ENCODE measurements around the gene LAIR1. TPM values are rescaled to one million over a fixed set of nuclear protein-coding genes. Genes with fewer than 3 reads are reported as not detected.

Gene LAIR1
- total RNA-seq, 4 donors from 2014 or later: 0.12 to 3.5 (median 2.9) TPM

DNA sequence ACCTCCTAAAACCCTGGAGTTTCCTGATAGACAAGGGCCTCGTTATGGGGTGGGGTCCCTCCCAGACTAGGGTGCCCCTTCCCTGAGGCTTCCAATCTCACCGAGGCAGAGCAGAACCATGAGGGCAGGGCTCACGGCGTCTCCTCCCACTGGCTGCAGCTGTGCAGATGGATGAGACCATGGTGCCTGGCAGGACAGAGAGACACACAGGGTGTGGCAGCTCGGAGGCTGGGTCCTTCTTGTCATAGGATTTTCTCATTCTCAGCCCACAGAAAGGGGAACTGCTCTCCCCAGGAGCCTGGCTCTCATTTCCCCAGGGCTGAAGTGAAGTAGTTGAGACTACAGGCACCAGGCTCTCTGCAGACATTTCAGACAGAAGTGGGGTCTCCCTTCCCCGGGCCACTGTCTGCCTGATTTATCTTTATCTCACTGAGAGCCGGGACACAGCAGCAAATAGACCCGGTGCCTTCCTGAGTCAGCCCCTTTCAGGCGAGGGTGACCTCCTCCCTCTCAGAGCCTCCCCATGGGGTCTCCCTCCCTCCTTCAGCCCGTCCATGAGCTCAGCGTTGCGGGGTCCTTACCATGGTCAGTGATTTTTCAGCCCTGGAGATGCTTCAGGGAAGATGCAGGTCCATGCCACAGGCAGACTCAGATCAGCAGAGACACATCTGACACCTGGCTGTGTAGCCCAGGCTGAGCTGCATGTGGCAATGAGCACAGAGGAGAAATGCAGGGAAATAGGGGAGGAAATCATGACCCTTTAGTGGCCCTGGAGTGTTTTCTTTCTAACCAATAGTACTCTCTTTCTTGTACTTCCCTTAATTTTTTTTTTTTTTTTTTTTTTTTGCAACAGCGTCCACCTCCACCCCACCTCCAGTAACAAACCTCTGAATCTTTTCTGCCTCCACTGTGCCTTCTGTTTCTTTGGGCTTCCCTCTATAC, 52.0 kb downstream of the LAIR1 start, which contains the start of gene LILRA5:
Gene LILRA5 (minus strand): TSS at position 731 of the 942 bp plus-strand sequence. CDS start 147 bp downstream, at position 584.
- Histone ChIP-seq H3K4me1 (no peaks in the 10 kb centered on the region), H3K27me3 (no peaks in the 10 kb centered on the region)
- ATAC-seq: no peak

DNA sequence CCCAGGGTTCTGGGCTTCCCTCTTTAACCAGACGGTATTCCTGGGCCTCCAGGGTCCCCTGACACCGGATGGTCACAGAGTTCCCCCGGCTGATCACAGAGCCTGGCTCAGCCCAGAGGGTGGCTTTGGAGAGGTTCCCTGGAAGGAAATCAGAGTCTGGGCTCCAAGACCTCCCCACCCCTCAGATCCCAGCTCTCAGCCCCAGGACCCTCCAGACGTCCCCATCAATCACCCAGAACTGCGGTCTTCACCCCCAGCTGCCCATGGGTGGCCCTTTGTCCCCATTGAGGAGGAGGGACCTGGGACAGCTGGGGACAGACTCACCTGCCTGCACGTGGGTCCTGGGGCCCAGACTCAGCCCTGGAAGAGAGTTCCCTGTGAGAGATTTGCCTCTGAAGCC, 52.7 kb downstream of the LAIR1 start:
- H3K27me3 ChIP-seq: no peaks in the 10 kb centered on the region
- no peak for ATAC-seq
- in situ Hi-C loops (cut with MboI; ENCODE audit: low sequenced_read_pairs in 4 of 4) (loop anchor here in 1 of 4 donors (25.0 kb wide), 1 partner anchor 325 kb away; the partner anchor contains the start of gene LILRB1), intact Hi-C loops (cut with DNase I; ENCODE audit: low total_unique reads) (no loop called here)
- H3K27ac ChIP-seq: no peak overlapping the region
- no peaks in the 10 kb centered on the region for H3K4me1 ChIP-seq
- no peaks in the 10 kb centered on the region for H3K9me3 ChIP-seq
- H3K4me3 ChIP-seq: no peak overlapping the region
- no peak for TF ChIP-seq POLR2A (IDR thresholded peaks at IDR 0.05)
- TF ChIP-seq, protein P1, sequence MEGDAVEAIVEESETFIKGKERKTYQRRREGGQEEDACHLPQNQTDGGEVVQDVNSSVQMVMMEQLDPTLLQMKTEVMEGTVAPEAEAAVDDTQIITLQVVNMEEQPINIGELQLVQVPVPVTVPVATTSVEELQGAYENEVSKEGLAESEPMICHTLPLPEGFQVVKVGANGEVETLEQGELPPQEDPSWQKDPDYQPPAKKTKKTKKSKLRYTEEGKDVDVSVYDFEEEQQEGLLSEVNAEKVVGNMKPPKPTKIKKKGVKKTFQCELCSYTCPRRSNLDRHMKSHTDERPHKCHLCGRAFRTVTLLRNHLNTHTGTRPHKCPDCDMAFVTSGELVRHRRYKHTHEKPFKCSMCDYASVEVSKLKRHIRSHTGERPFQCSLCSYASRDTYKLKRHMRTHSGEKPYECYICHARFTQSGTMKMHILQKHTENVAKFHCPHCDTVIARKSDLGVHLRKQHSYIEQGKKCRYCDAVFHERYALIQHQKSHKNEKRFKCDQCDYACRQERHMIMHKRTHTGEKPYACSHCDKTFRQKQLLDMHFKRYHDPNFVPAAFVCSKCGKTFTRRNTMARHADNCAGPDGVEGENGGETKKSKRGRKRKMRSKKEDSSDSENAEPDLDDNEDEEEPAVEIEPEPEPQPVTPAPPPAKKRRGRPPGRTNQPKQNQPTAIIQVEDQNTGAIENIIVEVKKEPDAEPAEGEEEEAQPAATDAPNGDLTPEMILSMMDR (IDR thresholded peaks at IDR 0.05 in 4 of 5, conservative IDR thresholded peaks at IDR 0.05 in 1 of 5): no peak
- DNase-seq: no peak
- H3K36me3 ChIP-seq: no peaks in the 10 kb centered on the region

More for the DNA sequence above, 52.0 kb downstream of the LAIR1 start, which contains the start of gene LILRA5:
- Histone ChIP-seq H3K27ac (no peak within 1 kb of the TSS), H3K9me3 (no peaks in the 10 kb centered on the region), H3K36me3 (no peaks in the 10 kb centered on the region), H3K4me3 (no peak within 1 kb of the TSS)
- DNase-seq: peak; percentile 12 to 36
- TF ChIP-seq POLR2A (IDR thresholded peaks at IDR 0.05): no peak
- TF ChIP-seq, protein P1 (IDR thresholded peaks at IDR 0.05 in 4 of 5, conservative IDR thresholded peaks at IDR 0.05 in 1 of 5): no peak
- in situ Hi-C loops (cut with MboI; ENCODE audit: low sequenced_read_pairs in 4 of 4): loop anchor here in 1 of 4 donors (25.0 kb wide), 1 partner anchor 325 kb away; the partner anchor contains the start of gene LILRB1
- intact Hi-C loops (cut with DNase I; ENCODE audit: low total_unique reads): no loop called here

DNA sequence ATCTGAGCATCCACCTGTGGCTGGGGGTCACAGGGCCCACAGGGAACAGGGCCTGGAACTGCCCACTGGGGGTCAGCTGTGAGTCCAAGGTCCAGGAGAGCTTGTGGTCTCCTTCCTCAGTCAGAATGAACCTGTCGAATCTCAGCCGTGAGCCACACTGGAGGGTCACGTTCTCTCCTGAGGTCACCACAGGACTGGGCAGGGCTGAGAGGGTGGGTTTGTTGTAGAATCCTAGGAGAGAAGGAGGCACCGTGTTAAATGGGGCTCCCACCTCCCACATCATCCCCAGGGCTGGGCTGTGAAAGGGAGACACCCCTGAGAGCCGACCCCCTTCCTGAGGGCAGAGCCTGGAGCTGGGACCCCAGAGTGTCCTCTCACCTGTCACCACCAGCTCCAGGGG, 53.2 kb downstream of the LAIR1 start:
- in situ Hi-C loops (cut with MboI; ENCODE audit: low sequenced_read_pairs in 4 of 4) (loop anchor here in 1 of 4 donors (25.0 kb wide), 1 partner anchor 326 kb away; the partner anchor contains the start of gene LILRB1), intact Hi-C loops (cut with DNase I; ENCODE audit: low total_unique reads) (no loop called here)
- no peak overlapping the region for H3K4me3 ChIP-seq
- ATAC-seq (no peak), DNase-seq (no peak)
- no peaks in the 10 kb centered on the region for H3K4me1 ChIP-seq
- no peaks in the 10 kb centered on the region for H3K27me3 ChIP-seq
- no peak for TF ChIP-seq POLR2A (IDR thresholded peaks at IDR 0.05)
- TF ChIP-seq, protein P1 (IDR thresholded peaks at IDR 0.05 in 4 of 5, conservative IDR thresholded peaks at IDR 0.05 in 1 of 5): no peak
- H3K9me3 ChIP-seq: no peaks in the 10 kb centered on the region
- no peak overlapping the region for H3K27ac ChIP-seq
- no peaks in the 10 kb centered on the region for H3K36me3 ChIP-seq

DNA sequence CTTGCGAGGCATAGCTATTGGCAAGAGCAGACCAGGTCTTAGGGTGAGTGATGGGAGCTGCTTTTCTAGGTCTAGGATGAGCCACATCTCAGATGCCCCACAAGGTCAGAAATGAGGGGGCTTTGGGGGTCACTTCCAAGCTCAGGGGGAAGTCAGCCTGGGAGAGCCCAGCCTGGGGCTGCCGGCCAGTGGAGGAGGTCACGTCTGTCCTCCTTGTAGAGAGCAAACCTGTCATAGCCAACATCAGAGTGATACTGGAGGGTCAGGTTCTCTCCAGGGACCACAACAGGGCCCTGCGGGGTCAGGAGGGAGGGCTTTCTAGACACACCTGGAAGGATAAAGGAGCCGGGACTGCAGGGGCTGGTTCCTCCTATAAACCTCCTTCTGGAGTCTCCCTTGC, 54.2 kb downstream of the LAIR1 start:
- H3K27me3 ChIP-seq: no peaks in the 10 kb centered on the region
- in situ Hi-C loops (cut with MboI; ENCODE audit: low sequenced_read_pairs in 4 of 4): loop anchor here in 1 of 4 donors (25.0 kb wide), 1 partner anchor 327 kb away; the partner anchor contains the start of gene LILRB1
- ATAC-seq: no peak

More for the DNA sequence above, 54.2 kb downstream of the LAIR1 start:
- DNase-seq: no peak
- no peaks in the 10 kb centered on the region for H3K36me3 ChIP-seq
- H3K27ac ChIP-seq: no peak overlapping the region
- intact Hi-C loops (cut with DNase I; ENCODE audit: low total_unique reads): no loop called here
- TF ChIP-seq POLR2A (IDR thresholded peaks at IDR 0.05): no peak
- TF ChIP-seq, protein P1 (IDR thresholded peaks at IDR 0.05 in 4 of 5, conservative IDR thresholded peaks at IDR 0.05 in 1 of 5): no peak
- no peak overlapping the region for H3K4me3 ChIP-seq
- H3K4me1 ChIP-seq: no peaks in the 10 kb centered on the region
- no peaks in the 10 kb centered on the region for H3K9me3 ChIP-seq
